ENCODE measurements around the gene SPINK7.
"Not testable (repeated sequence)": the region's sequence is repeated elsewhere in the genome, so short reads cannot be mapped to it uniquely, and the experiment has no call there.

The SPINK7 gene

DNA sequence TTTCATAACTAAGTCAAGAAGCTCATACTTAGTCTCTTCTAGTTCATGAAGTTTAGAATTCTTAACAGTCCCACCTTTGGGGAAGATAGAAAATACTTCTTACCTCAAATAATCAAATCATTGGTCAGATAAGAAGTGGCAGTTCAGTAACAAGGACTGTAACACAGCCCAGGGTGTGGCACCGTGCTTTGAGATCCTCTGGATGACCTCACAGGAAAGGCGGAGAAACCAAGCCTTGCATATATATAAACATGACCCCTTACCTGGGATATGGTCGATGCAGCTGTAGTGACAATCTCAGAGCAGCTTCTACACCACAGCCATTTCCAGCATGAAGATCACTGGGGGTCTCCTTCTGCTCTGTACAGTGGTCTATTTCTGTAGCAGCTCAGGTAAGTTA is at the start of gene SPINK7:
SPINK7 (plus strand) TSS at position 271 of the 400 bp plus-strand sequence; CDS start at position 332, 61 bp downstream.
- no peak for DNase-seq

DNA sequence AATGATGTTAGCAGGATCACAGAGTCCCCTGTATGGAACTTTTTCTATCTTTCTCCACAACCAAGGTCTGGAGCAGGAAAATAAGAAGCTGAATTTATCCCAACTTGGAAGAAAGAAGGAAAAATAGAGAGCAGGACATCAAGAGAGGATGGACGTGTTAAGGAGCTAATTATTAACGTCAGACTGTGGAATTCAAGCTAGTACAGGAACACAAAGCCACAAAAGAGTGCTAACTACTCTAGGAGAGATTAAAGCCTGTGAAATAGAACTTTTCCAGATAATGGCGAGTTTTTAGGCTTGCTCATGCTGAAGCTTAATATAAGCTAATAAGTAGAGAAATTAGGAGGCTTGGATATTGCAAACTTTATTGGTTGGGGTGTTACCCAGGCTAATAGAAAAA is 44.3 kb upstream of the SPINK7 start:
- DNase-seq: no peak

DNA sequence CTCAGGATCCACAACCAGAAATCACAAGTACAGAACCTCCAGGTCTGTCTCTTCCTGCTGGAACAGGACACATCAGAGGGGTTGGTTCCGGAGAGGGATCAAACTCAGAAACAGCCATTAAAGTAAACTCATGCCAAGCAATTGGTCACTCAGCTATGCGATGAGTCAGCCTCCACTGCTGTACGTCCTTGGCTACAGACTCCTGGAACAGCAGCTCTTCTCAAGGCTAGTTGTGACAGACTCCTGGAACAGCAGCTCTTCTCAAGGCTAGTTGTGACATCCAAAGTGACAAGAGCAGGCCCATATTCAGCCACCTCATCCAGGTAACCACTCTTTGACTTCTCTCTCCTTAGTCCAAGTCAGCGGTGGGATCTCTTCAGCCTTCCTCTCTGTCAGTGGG is 43.7 kb upstream of the SPINK7 start, which contains the start of gene SPINK13:
SPINK13 (plus strand) TSS at position 229 of the 400 bp plus-strand sequence. CDS start 1,279 bp downstream, outside the sequence.
- peak; percentile 2 for DNase-seq

DNA sequence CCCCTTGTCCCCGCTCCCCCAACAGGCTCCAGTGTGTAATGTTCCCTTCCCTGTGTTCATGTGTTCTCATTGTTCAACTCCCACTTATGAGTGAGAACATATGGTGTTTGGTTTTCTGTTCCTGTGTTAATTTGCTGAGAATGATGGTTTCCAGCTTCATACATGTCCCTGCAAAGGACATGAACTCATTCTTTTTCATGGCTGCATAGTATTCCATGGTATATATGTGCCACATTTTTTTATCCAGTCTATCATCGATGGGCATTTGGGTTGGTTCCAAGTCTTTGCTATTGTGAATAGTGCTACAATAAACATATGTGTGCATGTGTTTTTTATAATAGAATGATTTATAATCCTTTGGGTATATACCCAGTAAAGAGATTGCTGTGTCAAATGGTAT is 37.1 kb upstream of the SPINK7 start:
- not testable (repeated sequence) for DNase-seq

DNA sequence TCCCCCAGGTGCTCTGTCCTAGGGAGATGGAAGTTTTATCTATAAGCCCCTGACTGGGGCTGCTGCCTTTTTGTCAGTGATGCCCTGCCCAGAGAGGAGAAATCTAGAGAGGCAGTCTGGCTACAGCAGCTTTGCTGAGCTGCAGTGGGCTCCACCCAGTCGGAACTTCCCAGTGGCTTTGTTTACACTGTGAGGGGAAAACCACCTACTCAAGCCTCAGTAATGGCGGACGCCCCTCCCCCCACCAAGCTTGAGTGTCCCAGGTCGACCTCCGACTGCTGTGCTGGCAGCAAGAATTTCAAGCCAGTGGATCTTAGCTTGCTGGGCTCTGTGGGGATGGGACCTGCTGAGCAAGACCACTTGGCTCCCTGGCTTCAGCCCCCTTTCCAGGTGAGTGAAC is 31.3 kb upstream of the SPINK7 start:
- not testable (repeated sequence) for DNase-seq

DNA sequence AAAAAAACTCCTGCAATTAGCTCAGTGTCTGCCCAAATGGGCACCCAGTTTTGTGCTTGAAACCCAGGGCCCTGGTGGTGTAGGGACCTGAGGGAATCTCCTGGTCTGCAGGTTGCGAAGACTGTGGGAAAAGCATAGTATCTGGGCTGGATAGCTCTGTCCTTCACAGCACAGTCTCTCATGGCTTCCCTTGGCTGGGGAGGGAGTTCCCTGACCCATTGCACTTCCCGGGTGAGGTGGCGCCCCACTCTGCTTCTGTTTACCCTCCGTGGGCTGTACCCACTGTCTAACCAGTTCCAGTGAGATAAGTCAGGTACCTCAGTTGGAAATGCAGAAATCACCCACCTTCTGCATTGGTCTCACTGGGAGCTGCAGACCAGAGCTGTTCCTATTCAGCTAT is 30.9 kb upstream of the SPINK7 start:
- not testable (repeated sequence) for DNase-seq

DNA sequence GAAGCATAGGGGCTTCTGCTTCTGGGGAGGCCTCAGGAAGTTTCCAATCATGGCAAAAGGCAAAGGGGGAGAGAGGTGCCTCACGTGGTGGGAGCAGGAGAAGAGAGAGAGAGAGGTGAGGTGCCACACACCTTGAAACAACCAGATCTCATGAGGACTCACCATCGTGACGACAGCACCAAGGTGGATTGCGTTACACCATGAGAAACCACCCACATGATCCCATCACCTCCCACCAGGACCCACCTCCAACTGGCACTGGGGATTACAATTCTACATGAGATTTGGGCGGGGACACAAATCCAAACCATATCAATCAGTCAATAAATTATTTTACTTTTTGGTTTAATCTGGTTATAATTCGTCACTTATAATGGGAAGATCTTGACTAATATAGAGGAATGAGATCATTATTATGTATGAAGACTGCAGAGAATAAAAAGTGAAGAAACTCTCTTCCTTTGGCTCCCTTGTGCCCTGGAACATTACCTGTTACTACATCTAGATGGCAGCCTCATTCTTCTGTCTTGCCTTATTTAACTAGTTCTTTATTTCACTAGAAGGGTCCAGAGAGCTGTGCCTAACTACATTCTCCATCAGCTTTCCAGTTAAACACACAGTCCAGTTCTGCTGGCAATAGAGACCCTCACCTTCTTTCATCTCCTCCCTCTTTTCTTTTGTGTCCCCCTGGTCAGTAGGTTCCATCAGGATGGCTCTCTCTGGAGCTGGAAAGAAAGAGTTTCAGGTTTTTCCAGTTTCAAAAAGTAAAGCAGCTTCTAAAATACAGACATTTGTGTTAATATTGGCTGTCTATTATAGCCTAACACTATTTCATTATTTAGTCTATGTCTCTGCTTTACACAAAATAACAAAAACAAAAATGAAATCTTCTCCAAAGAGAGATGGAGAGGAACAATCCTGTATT is 21.7 kb upstream of the SPINK7 start:
- peak; percentile 1 for DNase-seq

DNA sequence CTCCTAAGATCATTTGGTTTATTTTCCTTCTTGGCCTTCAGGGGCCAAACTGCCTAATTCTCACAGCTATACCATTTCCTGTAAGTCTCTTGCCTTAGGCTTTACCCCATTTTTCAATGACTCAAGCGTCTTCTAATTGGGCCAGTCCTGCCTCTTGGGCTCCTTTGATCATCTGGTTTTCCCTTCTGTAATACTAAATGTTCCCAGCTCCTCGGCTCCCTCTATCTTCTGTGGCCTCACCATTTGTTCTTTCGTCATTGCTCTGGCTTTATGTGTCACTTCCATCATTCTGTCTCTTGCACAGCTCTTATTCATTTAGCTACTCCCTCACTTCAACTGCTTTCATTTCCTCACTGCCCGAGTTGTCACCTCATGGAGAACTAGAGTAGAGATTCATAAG is 14.5 kb upstream of the SPINK7 start:
- no peak for DNase-seq

DNA sequence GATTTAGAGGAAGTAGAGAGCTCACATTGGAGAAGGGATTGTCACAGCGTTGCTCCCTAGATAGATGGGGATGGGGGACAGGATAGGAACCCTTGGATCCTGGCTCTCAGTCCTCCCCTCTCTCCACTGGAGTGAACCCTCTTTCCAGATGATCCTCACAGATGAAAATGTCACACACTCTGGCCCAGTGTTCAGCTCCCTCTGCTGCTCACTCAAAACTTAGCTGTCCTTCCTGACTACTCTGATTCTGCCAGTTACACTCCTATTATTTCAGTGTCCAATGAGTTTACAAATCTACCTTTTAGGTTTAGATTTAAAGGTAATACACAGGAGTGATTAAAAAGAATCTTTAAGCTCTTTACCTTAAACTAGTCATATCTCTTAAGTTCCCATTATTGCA is 5.8 kb upstream of the SPINK7 start:
- DNase-seq: no peak

DNA sequence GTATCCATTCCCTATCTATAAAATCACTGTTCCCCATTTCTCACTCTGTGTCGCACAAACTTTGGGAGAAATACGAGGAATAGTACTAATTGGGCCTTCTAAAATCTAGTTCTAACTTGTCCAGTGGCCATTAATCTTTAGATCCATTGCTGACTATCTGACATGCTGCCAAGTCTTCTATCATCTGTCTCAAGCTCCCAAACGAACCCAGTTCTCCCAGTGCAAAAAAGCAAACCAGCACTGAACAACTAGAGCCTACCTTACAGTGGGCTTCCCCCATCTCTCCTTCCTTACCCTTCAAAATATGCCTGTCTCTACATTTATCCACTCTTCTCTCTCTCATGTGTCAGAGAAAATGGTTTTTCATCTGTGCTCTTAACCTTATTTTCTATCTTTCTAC is 3.2 kb upstream of the SPINK7 start:
- no peak for DNase-seq

DNA sequence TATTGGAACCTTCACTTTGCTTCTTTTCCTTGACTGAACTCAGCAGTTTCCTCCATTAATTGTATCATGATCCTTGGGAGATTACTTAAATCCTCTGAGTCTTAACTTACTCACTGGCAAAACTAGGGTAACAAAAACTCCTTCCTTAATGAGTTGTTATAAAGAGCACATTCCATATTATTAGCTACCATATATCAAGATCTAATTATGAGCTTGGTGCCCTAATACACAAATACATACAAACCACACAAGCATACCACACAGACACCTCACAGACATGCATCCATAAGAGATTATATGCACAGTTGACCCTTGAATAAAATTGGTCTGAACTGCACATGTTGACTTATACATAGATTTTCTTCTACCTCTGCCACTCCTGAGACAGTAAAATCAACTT is 2.5 kb upstream of the SPINK7 start:
- no peak for DNase-seq

DNA sequence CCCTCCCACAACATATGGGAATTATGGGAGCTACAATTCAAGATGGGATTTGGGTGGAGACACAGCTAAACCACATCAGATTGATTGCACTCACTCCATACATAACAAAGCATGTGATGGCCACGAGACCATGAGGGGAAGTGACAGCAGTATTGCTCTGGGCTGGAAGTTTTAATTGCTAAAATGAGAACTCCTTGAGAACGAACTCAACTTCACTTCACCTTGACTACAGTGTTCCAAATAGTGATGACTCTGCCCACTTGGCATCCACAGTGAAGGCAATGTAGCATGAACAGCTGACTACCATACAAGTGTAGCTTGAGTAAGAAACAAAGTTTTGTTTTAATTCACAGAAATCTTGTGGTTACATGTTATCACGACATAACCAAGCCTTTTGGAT is 739 bp upstream of the SPINK7 start:
- no peak for DNase-seq

DNA sequence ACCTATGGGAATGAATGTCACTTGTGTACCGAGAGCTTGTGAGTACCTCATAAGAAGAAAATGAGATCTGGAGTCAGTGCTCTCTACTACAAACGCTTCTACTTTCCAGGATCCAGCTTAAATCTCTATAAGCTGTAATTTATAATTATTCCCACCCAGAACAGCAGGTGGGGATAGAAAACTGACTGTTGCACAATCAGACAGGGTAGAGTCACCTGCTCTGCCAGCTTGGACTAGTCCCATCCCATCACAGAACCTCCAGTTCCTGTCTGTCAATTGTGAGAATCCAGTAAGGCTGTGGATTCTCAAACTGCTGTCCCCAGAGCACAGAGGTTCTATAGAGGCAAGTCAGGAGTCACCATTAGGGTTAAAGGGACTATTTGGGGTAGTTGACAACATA is 2.0 kb downstream of the SPINK7 start:
- DNase-seq: no peak

DNA sequence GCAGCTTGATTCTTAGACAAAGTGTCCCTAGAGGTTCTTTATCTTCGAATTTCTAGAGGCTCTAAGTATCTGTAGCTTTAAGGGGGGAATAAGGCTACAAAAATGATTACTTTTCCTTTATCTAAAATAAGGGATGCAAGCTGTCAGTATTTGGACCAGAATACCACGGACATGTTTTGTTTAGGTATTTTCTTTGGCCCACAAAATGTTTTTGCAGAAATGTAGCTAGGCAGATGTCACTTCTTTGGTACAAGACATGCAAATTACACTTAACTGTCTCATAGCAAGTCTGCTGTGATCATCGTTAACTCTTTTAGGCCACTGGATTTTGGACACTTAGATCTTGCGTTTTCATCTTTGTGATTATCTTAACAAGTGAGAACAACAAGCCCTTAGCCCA is 2.5 kb downstream of the SPINK7 start:
- no peak for DNase-seq

DNA sequence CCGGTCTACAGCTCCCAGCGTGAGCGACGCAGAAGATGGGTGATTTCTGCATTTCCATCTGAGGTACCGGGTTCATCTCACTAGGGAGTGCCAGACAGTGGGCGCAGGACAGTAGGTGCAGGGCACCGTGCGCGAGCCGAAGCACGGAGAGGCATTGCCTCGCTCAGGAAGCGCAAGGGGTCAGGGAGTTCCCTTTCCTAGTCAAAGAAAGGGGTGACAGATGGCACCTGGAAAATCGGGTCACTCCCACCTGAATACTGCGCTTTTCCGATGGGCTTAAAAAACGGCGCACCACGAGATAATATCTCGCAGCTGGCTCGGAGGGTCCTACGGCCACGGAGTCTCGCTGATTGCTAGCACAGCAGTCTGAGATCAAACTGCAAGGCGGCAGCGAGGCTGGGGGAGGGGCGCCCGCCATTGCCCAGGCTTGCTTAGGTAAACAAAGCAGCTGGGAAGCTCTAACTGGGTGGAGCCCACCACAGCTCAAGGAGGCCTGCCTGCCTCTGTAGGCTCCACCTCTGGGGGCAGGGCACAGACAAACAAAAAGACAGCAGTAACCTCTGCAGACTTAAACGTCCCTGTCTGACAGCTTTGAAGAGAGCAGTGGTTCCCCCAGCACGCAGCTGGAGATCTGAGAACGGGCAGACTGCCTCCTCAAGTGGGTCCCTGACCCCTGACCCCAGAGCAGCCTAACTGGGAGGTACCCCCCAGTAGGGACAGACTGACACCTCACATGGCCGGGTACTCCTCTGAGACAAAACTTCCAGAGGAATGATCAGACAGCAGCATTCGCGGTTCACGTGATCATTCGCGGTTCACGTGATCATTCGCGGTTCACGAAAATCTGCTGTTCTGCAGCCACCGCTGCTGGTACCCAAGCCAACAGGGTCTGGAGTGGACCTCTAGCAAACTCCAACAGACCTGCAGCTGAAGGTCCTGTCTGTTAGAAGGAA is 8.1 kb downstream of the SPINK7 start:
- DNase-seq: not testable (repeated sequence)

DNA sequence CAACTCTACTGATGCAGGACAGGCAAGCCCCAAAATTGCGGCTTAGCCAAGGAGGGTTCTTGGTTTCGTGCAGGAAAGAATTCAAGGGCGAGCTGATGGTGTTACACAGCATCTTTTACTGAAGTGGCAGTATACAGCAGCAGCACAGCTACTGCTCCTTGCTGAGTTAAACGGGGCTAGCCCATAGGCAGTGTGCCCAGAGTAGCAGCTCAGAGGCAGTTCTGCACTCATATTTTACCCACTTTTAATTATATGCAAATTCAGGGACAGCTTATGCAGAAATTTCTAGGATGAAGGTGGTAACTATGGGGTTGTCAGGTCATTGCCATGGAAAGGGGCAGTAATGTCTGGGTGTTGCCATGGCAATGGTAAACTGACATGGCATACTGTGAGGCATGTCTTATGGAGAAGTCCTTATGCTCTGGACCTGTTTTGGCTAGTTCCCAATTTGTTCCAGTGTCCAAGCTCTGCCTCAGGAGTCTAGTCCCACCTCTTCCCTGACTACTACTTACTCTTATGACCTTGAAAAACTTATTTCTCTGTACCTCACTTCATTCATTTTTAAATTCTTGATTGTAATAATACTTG is 21.1 kb downstream of the SPINK7 start:
- no peak for DNase-seq

DNA sequence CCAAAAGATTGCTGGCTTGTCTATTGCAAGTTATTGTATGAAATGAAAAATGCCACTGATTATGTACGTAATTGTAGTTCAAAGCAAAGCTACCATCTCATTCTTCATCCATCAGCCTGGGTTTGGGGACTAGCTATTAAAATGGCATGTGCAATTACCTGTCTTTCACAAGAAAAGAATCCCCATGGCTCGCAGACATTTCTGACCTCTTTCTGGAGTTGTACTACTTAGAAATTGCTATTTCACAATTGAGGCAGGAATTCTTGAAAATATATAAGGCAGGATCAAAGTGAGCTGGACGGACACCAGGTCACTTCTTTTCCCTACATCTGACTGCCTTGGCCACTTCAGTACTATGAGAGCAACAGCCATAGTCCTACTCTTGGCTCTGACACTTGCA is 23.0 kb downstream of the SPINK7 start, which contains the start of gene SPINK9:
SPINK9 (plus strand) TSS at position 301 of the 400 bp plus-strand sequence; CDS start at position 356, 55 bp downstream.
- no peak for DNase-seq

DNA sequence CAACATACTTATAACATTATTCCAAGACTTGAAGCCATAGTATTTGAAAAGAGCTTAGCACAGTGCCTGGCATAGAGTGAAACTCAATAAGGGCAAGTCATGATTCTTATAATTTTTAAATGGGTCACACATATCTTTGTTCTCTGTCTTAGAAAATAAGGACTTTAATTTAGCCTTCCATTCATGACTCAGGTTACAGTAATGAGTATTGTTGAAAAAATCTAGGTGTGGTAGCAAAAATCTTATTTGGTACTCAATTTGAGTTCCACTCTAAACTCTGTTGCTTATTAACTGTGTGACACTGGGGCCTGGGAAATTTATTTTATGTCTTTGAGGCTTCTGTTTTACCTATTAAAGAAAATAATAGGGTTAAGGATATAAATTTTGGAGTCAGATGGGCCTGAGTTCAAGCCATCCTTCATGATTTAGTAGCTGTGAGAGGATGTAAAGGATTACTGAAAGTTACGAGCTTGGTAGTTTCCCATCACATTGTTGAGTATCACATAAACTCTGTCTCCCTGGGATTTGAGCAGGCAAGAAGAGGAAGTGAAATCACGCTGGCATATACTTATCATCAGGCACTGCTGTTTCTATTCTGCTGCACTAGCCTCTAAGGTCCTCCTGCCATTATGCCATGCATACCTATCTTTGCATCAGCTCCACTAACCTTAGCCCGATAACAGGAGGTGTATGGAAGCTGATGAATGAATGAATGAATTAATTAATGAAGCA is 24.6 kb downstream of the SPINK7 start:
- no peak for DNase-seq

DNA sequence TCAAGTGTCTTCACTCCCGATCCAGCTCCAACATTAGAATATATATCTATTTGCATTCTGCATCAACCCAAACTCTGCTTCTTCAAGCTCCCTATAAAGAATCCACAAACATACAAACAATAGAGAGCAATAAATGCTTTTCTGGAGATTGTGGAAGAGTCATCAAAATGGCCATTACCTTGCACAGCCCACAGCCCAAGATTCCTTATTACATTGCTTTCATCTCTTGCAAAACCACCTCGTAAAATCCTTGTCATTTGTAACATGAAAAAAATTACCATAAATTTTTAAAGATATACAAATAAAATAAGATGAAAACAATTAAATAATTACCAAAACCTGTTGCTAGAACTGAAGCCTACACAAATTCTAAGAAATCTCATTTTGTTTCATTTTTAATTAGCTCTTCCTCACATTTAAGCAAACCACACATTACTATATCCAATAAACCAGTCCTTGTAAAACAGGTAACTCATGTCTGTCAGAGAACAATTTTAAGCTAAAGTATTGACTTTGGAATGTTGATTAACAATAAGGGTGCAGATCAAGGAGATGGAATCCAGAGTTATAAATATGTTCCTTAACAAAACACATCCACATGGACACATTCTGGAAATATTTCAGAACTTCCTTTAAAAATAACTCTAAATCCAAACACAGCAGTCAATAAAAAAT is 30.3 kb downstream of the SPINK7 start:
- no peak for DNase-seq

DNA sequence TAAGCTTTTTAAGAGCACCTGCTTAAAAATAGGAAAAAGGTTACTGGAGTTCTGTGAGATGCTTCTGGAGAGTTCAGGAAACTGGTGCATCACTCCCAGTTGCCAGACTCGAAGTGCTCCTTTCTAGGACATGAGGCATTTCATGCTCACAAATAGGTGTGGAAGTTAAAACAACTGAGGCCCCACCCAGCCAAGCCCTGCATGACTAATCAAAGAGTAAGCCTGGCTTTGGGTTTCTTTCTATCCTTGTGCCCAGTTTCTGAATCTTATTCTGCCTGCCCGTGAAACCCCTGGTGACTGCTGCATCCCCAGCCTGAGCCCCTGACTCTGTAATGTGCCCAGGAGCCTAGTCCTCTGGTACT is 30.8 kb downstream of the SPINK7 start:
- DNase-seq: no peak

DNA sequence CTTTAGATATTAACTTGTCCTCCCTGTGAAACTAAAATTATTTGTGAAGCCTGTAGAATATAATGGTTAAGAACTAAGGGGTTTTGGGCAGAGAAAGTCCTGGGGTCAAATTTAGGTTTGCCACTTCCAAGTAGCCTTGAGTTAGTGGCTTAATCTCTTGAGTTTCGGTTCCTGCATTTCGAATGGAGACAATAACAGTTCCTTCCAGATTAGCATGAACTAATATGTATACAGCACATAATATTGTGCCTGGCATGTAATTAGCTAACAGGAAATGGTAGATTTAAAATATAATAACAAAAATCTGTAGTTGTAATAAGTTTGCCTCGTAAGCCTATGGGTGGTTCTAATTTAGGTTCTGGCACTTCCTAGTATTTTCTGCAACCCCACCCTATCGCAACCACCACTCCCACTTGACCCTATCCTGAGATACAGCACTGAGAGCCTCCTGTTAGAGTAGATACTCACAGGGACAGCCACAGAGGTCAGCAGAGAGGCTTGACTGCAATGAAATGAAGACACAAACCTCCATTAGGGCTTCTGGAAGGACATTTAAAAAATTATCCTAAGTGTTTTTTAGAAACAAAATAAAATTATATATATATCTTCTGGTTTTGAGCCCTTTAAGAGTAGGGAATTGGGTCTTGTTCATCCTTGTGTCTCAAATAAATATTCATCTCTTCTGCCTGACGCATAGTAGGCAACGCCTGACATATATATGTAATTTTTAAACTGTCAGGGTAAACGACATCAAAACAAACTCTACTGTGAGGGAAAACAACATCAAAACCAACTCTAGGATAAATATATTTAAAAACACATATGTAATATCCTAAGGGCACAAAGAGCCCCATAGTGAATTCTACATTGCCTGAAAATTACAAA is 31.6 kb downstream of the SPINK7 start:
- DNase-seq: no peak
